ENCODE measurements around the gene PATJ.

DNA sequence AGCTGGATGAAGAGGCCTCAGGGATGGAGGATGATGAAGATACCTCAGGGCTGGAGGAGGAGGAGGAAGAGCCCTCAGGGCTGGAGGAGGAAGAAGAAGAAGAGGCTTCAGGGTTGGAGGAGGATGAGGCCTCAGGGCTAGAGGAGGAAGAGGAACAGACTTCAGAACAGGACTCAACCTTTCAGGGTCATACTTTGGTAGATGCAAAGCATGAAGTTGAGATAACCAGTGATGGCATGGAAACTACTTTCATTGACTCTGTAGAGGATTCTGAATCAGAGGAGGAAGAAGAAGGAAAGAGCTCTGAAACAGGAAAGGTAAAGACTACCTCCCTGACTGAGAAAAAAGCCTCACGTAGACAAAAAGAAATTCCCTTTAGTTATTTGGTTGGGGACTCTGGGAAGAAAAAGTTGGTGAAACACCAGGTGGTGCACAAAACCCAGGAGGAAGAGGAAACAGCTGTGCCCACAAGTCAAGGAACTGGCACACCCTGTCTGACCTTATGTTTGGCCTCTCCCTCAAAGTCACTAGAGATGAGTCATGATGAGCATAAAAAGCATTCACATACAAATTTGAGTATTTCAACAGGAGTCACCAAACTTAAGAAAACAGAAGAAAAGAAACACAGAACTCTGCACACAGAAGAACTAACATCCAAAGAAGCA, 467.8 kb downstream of the PATJ start:
- TF ChIP-seq, protein P1, sequence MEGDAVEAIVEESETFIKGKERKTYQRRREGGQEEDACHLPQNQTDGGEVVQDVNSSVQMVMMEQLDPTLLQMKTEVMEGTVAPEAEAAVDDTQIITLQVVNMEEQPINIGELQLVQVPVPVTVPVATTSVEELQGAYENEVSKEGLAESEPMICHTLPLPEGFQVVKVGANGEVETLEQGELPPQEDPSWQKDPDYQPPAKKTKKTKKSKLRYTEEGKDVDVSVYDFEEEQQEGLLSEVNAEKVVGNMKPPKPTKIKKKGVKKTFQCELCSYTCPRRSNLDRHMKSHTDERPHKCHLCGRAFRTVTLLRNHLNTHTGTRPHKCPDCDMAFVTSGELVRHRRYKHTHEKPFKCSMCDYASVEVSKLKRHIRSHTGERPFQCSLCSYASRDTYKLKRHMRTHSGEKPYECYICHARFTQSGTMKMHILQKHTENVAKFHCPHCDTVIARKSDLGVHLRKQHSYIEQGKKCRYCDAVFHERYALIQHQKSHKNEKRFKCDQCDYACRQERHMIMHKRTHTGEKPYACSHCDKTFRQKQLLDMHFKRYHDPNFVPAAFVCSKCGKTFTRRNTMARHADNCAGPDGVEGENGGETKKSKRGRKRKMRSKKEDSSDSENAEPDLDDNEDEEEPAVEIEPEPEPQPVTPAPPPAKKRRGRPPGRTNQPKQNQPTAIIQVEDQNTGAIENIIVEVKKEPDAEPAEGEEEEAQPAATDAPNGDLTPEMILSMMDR (IDR thresholded peaks at IDR 0.05), result no peak
- no peak for TF ChIP-seq POLR2AphosphoS5 (IDR thresholded peaks at IDR 0.05)

Measured in stomach (tissue), 4 donors.